Adrenal gland (tissue), 12 donors: ENCODE measurements around the gene COX11. TPM values are rescaled to one million over a fixed set of nuclear protein-coding genes. Genes with fewer than 3 reads are reported as not detected.

ENCODE experiments used
- DNase-seq, 7 donors: peaks; one replicate each; pipeline ENCODE4 v3.0.0-alpha.2; 2019 to 2020
- H3K27ac ChIP-seq, 5 donors: fragments of 200-600 bp; sonication (generic) in 4 of 5; 1 replicate in 3 of 5; 2 replicates in 2 of 5; pipeline versions ENCODE4 v1.5.1 to v1.8.0; 2016 to 2020; ENCODE audit warnings: mild to moderate bottlenecking in 1 of 5
- H3K27me3 ChIP-seq: fragments of 200-600 bp; 2 replicates; pipeline ENCODE4 v1.8.0; 2021
- H3K36me3 ChIP-seq, 2 donors: fragments of 200-600 bp; replicated peaks in 1 of 2; 1 replicate in 1 of 2; 2 replicates in 1 of 2; pipeline versions ENCODE4 v1.5.1 to v1.8.0; 2018 to 2022
- H3K4me1 ChIP-seq, 2 donors: fragments of 200-600 bp; replicated peaks in 1 of 2; 1 replicate in 1 of 2; 2 replicates in 1 of 2; pipeline versions ENCODE4 v1.5.1 to v1.8.0; 2018 to 2021
- H3K4me3 ChIP-seq, 4 donors: fragments of 200-600 bp; sonication (generic) in 3 of 4; one replicate each; pipeline ENCODE4 v1.5.1; 2016 to 2018
- H3K9me3 ChIP-seq, 3 donors: fragments of 200-600 bp; sonication (generic) in 1 of 3; replicated peaks in 1 of 3; 1 replicate in 2 of 3; 2 replicates in 1 of 3; pipeline versions ENCODE4 v1.5.1 to v1.8.0; 2016 to 2021
- CTCF ChIP-seq, 6 experiments: fragments of 450-650 bp in 4 of 6; fragments of 200-600 bp in 2 of 6; sonication (generic) in 1 of 6; IDR thresholded peaks; 1 replicate in 5 of 6; 2 replicates in 1 of 6; pipeline versions ENCODE4 v1.5.1 to v1.8.0; 2016 to 2021; ENCODE audit warnings: antibody characterized with exemption in 6 of 6, mild to moderate bottlenecking in 2 of 6, moderate library complexity in 1 of 6
- POLR2A ChIP-seq, 2 donors: fragments of 450-650 bp; IDR thresholded peaks; one replicate each; pipeline ENCODE4 v1.6.1; 2017; ENCODE audit warnings: antibody characterized with exemption in 2 of 2, mild to moderate bottlenecking in 2 of 2, moderate library complexity in 1 of 2
- WGBS, 4 donors: extraction: QIAGEN DNeasy Blood & Tissue Kit in 2 of 4; methylation state at CpG; one replicate each; pipeline versions ENCODE4 v1.1.5 to v1.1.7; 2013 to 2017; 5-methylcytosine and 5-hydroxymethylcytosine counted together
- intact Hi-C, 2 donors: fragments of 100-400 bp; cut with DNase I; formaldehyde crosslinking; loops; one replicate each; pipeline versions ENCODE4 v1.14.1 to v1.15.0; 2022 to 2023
- polyA plus RNA-seq, 3 donors: library from polyadenylated mRNA; stranded (reverse); fragments of 200-250 nt in 2 of 3; fragments of 350-450 nt in 1 of 3; fragmentation: Illumina TruSeq in 1 of 3; extraction: RNeasy Lipid Tissue Mini Kit (QIAGEN cat#74804) in 1 of 3; gene quantifications; one replicate each; pipeline ENCODE4 v1.2.3, GENCODE V29; 2013 to 2014
- small RNA-seq, 2 donors: library from RNA; depleted of rRNA; stranded (forward); fragments of <200 nt; gene quantifications; one replicate each; pipeline ENCODE3, GENCODE V24; 2016
- total RNA-seq, 9 donors: library from RNA; depleted of rRNA in 4 of 9; stranded (reverse); fragments of >200 nt in 4 of 9; fragments of 120-200 nt in 1 of 9; fragmentation: NEBNext Ultra II Directional in 1 of 9; extraction: Animal tissue kit (Norgen Biotek cat#: 25700) in 1 of 9; gene quantifications; one replicate each; pipeline versions ENCODE4 v1.1.0 to v1.2.4, GENCODE V29; 2013 to 2023
- donor health status: healthy with polysubstance abuse.
- donor health status: Bipolar disorder and iron deficiency.
- donor health status: DM: yes; HTN: yes; CAD: no.
- donor health status: DM: no; HTN: no; CAD: no.
- donor health status: DM: no; HTN: no; CAD: no.
- donor health status: DM: yes; HTN: yes; CAD: no.

Gene COX11
- total and polyA plus RNA-seq, 12 donors, result 16.8 to 63.5 (median 50.0) TPM

- no peaks in the 10 kb centered on the region for H3K9me3 ChIP-seq
- no peak for DNase-seq
- no peaks in the 10 kb centered on the region for H3K27me3 ChIP-seq
- H3K27ac ChIP-seq, result no peak overlapping the region
- H3K4me3 ChIP-seq, result no peak overlapping the region
- TF ChIP-seq CTCF (IDR thresholded peaks at IDR 0.05), result no peak
- TF ChIP-seq POLR2A (IDR thresholded peaks at IDR 0.05), result no peak
- intact Hi-C loops, result no loop called here
- peaks cover 0 to 15% of the 10 kb centered on the region in 2 donors for H3K36me3 ChIP-seq
- no peaks in the 10 kb centered on the region for H3K4me1 ChIP-seq
These were observed 49.0 kb downstream of the COX11 start for GRCh38 chr17:54919425-54919824.

- DNase-seq, result no peak
- intact Hi-C loops, result no loop called here
- H3K27me3 ChIP-seq, result no peaks in the 10 kb centered on the region
- WGBS, 4 donors, result 85 to 98% (median 91%) methylated on average over 2 of the region's 2 CpGs
- no peaks in the 10 kb centered on the region for H3K9me3 ChIP-seq
- no peak overlapping the region for H3K27ac ChIP-seq
- no peaks in the 10 kb centered on the region for H3K4me1 ChIP-seq
- no peak overlapping the region for H3K4me3 ChIP-seq
- peaks cover 0 to 17% of the 10 kb centered on the region in 2 donors for H3K36me3 ChIP-seq
- TF ChIP-seq POLR2A (IDR thresholded peaks at IDR 0.05), result no peak
- TF ChIP-seq CTCF (IDR thresholded peaks at IDR 0.05), result no peak
These were observed 51.7 kb downstream of the COX11 start for GRCh38 chr17:54916721-54917120.

Small RNA genes within 50 kb of the gene (small RNA-seq; reads per million reads assigned to genes)
- gene AC007485.1, result 0 reads per million in 2 donors

Other genes starting within 250 kb of the COX11 start
- 10 to 100 TPM; 27.0 to 44.0 (median 32.7) TPM for gene TOM1L1, start 67.8 kb downstream of the COX11 start, total RNA-seq
- gene TOM1L1, start 67.8 kb downstream of the COX11 start, polyA plus RNA-seq, result 10 to 100 TPM in 1 of 3 donors, 1 to 10 TPM in 2; 8.1 to 34.8 (median 9.3) TPM
- 10 to 100 TPM in 7 of 9 donors, 1 to 10 TPM in 2; 6.0 to 50.7 (median 13.6) TPM for gene STXBP4, start 111 bp upstream of the COX11 start, total RNA-seq
- gene STXBP4, start 111 bp upstream of the COX11 start, polyA plus RNA-seq, result 10 to 100 TPM in 1 of 3 donors, 1 to 10 TPM in 1, under 1 TPM in 1; 0.81 to 11.2 (median 3.5) TPM